NT2/D1 (cell line): ENCODE data around the gene CD22.
A peak's percentile ranks its signal among the peaks of the same experiment; 100 is the strongest.
"Not testable (repeated sequence)": the region's sequence is repeated elsewhere in the genome, so short reads cannot be mapped to it uniquely, and the experiment has no call there.

Experiments used
- DNase-seq: peaks from one replicate; pipeline ENCODE4 v3.0.0-alpha.2; 2011; ENCODE audit warnings: low read depth, low spot score
- H3K27me3 ChIP-seq: 2 replicates; pipeline ENCODE4 v1.6.0; 2011; ENCODE audit warnings: mild to moderate bottlenecking; ENCODE audit not compliant: insufficient read length, insufficient read depth
- H3K36me3 ChIP-seq: 2 replicates; pipeline ENCODE4 v1.6.1; 2011; ENCODE audit warnings: mild to moderate bottlenecking, low read length, mixed read lengths; ENCODE audit not compliant: insufficient read depth, insufficient read length
- H3K4me1 ChIP-seq: 2 replicates; pipeline ENCODE4 v1.5.1; 2011; ENCODE audit not compliant: insufficient read depth, insufficient read length
- H3K4me3 ChIP-seq: 2 replicates; pipeline ENCODE4 v1.5.1; 2011; ENCODE audit warnings: low read depth; ENCODE audit not compliant: insufficient read length
- H3K9ac ChIP-seq: 2 replicates; pipeline ENCODE4 v1.6.0; 2011; ENCODE audit warnings: low read depth; ENCODE audit not compliant: insufficient read length
- H3K9me3 ChIP-seq: 2 replicates; pipeline ENCODE4 v1.5.1; 2011; ENCODE audit warnings: mild to moderate bottlenecking, low read length; ENCODE audit not compliant: insufficient read depth
- SUZ12 ChIP-seq: IDR thresholded peaks from 2 replicates; pipeline ENCODE4 v1.6.1; 2011; ENCODE audit not compliant: insufficient read length, insufficient read depth; ENCODE audit errors: extremely low read depth
- YY1 ChIP-seq: IDR thresholded peaks from 2 replicates; pipeline ENCODE4 v1.6.1; 2011; ENCODE audit not compliant: insufficient read length, insufficient read depth
- ZNF274 ChIP-seq: IDR thresholded peaks from 2 replicates; pipeline ENCODE4 v1.6.1; 2011; ENCODE audit warnings: mild to moderate bottlenecking, low read depth, low read length

CD22 gene

DNA sequence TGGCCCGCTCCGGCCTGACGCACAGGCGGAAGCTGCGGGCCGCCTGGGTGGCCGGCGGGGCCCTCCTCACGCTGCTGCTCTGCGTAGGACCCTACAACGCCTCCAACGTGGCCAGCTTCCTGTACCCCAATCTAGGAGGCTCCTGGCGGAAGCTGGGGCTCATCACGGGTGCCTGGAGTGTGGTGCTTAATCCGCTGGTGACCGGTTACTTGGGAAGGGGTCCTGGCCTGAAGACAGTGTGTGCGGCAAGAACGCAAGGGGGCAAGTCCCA lies 23.1 kb downstream of the CD22 start:
- no peak overlapping the region for H3K9ac ChIP-seq
- no peaks in the 10 kb centered on the region for H3K9me3 ChIP-seq
- no peak overlapping the region for H3K4me3 ChIP-seq
- peaks cover 3% of the 10 kb centered on the region for H3K4me1 ChIP-seq
- DNase-seq, result no peak
- no peaks in the 10 kb centered on the region for H3K36me3 ChIP-seq
- peaks cover 6% of the 10 kb centered on the region for H3K27me3 ChIP-seq
- TF ChIP-seq SUZ12 (no peak), ZNF274 (no peak), YY1 (no peak)

DNA sequence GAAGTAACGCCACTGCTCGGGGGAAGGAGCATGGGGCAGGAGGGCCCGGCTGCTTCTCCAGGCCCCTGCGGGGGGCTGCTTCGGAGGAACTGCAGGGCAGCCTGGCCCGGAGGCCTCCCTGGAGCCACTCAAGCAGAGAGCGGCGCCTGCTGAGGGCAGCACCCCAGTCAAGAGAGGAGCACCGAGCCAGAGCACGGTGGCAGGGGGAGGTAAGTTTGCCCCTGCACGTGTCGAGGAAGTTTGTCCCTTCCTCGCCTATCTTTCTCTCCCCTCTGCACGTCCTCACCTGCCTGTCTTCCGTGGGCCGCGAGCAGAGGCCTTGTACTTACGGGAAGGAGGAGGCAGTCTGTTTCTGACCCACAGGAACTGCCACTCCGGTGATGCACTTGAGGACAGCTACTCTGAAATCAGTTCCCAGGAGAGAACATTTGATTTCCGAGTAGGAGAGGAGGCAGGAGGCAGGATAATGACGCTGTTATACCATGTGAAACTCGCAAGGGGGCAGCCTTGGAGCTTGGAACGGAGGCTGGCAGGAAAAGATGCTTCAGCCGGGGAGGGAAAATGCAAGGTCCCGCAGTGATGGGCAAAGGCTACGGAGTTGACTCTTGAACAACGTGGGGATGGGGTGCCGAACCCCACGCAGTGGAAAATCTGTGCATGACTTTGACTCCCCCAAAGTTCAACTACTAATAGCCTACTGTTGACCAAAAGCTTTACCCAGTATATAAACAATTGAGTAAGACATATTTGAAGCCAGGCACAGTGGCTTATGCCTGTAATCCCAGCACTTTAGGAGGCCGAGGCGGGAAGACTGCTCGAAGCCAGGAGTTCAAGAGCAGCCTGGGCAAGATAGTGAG lies 23.7 kb downstream of the CD22 start:
- DNase-seq, result peak; percentile 61
- H3K4me3 ChIP-seq, result no peak overlapping the region
- H3K36me3 ChIP-seq, result no peaks in the 10 kb centered on the region
- TF ChIP-seq SUZ12 (no peak), YY1 (no peak), ZNF274 (no peak)
- no peaks in the 10 kb centered on the region for H3K9me3 ChIP-seq
- peaks cover 4% of the 10 kb centered on the region for H3K27me3 ChIP-seq
- peaks cover 3% of the 10 kb centered on the region for H3K4me1 ChIP-seq
- H3K9ac ChIP-seq, result no peak overlapping the region

DNA sequence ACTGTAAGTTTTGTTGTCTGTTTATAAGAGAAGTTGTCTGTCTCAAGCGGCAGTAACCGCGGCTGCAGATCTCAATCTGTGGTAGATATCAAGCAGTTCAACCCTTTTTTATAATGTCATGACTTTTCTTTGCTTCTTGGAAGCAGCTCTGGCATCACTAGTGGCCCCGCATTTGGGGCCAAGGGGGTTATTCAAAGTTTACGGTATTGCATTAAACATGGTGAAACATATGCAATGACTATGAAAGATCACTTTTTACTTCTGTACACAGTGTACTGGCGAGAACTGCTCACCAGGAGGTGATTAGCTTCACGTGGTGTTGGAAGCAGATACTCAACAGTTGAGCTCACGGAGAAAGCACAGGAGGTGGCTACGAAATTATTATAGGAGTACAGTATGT lies 24.6 kb downstream of the CD22 start:
- TF ChIP-seq YY1 (no peak), SUZ12 (no peak), ZNF274 (no peak)
- no peak for DNase-seq
- H3K4me3 ChIP-seq, result no peak overlapping the region
- H3K9ac ChIP-seq, result no peak overlapping the region
- no peaks in the 10 kb centered on the region for H3K36me3 ChIP-seq
- H3K4me1 ChIP-seq, result peaks cover 3% of the 10 kb centered on the region
- no peaks in the 10 kb centered on the region for H3K9me3 ChIP-seq
- no peaks in the 10 kb centered on the region for H3K27me3 ChIP-seq

DNA sequence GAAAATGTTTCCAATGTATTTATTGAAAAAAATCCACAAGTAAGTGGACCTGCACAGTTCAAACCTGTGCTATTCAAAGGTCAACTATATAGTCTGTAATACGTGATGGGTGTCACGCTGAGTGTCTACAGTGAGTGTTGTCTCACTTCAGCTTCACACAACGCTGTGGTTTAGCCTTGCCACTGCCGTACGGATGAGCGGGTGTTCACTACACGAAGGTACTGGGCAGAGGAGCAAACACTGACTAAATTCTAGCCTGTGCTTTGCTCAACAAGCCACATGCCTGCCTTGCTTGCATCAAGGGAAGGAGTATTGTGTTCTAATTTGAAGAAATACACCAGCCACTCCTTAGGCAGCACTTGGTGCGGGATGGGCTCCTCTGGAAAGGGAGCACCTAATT lies 25.9 kb downstream of the CD22 start:
- peaks cover 3% of the 10 kb centered on the region for H3K4me1 ChIP-seq
- no peak for DNase-seq

DNA sequence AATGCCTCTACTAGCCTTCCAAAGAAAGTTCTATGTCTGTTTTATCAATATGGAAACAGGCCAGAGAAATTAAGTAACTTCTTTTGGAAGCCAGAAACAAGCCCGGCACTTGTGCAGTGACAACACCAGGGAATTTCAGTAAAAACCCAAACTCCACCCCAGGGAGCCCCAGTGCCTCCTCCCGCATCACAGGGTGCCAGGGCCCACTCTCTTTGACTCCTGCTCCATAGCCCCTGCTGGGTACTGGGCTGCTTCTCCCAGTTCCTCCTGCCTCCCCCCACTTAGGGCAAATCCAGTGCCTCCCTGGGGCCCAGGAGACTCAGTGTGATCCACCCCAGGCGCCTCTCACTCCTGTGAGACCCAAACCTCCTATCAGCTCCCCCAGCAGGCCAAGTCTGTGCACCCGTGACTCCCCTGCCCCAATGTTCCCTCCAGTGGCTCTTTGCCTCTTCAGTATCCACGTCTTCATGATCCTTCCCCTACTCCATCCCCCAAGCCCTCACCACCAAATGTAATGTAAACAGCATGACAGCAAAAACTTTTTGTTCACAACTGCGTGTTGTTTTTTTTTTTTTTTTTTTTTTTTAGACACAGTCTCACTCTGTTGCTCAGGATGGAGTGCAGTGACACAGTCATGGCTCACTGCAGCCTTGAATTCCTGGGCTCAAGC lies 26.9 kb downstream of the CD22 start:
- Histone ChIP-seq H3K9me3 (no peaks in the 10 kb centered on the region), H3K9ac (no peak overlapping the region), H3K4me1 (peaks cover 3% of the 10 kb centered on the region), H3K4me3 (no peak overlapping the region), H3K27me3 (no peaks in the 10 kb centered on the region), H3K36me3 (no peaks in the 10 kb centered on the region)
- no peak for TF ChIP-seq ZNF274
- no peak for DNase-seq

More for the DNA sequence above, 25.9 kb downstream of the CD22 start:
- no peaks in the 10 kb centered on the region for H3K9me3 ChIP-seq
- H3K4me3 ChIP-seq, result no peak overlapping the region
- no peaks in the 10 kb centered on the region for H3K27me3 ChIP-seq
- no peak for TF ChIP-seq ZNF274
- no peak for TF ChIP-seq SUZ12
- no peak for TF ChIP-seq YY1
- H3K36me3 ChIP-seq, result no peaks in the 10 kb centered on the region
- H3K9ac ChIP-seq, result no peak overlapping the region

DNA sequence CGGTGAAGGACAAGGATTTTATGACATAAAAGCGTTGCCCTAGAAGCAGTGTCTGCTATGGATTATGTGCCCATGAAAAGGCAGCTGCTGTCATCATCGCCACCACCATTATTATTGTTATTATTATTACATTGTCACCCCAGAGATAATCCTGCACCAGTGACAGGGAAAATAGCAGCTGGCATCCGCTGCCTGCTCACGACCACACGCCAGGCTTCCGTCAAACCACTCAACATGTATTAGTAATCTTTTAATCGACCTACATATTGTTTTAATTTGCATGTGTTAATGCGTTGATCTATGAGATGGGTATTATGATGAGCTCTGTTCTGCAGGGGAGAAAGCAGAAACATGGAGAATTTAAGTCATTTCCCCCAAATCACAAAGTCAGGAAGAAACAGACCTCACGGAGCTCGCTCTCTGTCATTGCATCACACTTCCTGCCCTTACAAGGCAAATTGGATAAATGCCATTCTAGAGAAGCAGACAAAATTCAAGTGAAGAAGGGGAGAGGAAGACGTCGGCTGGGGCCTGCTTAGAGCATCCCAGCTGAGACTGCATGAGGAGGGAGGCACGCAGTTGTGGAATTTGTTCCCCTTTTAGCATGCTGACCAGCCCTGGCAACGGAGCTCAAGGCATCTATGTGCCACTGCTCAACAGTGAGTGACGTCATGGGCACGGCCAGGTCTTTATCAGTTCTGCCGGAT lies 29.0 kb downstream of the CD22 start, which contains the start of gene FFAR3:
FFAR3 (plus strand) TSS at position 594 of the 707 bp plus-strand sequence. CDS start 431 bp downstream, outside the sequence.
- Histone ChIP-seq H3K4me3 (no peak within 1 kb of the TSS), H3K36me3 (no peaks in the 10 kb centered on the region), H3K27me3 (no peaks in the 10 kb centered on the region), H3K9me3 (no peaks in the 10 kb centered on the region), H3K4me1 (no peaks in the 10 kb centered on the region), H3K9ac (no peak within 1 kb of the TSS)
- no peak for TF ChIP-seq YY1
- no peak for DNase-seq

DNA sequence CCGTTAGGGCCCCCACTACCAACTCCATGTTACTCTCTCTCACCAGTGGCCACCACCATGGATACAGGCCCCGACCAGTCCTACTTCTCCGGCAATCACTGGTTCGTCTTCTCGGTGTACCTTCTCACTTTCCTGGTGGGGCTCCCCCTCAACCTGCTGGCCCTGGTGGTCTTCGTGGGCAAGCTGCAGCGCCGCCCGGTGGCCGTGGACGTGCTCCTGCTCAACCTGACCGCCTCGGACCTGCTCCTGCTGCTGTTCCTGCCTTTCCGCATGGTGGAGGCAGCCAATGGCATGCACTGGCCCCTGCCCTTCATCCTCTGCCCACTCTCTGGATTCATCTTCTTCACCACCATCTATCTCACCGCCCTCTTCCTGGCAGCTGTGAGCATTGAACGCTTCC lies 29.8 kb downstream of the CD22 start:
- H3K9ac ChIP-seq, H3K4me1 ChIP-seq, DNase-seq, H3K27me3 ChIP-seq, H3K36me3 ChIP-seq, H3K4me3 ChIP-seq, H3K9me3 ChIP-seq: not testable (repeated sequence)

DNA sequence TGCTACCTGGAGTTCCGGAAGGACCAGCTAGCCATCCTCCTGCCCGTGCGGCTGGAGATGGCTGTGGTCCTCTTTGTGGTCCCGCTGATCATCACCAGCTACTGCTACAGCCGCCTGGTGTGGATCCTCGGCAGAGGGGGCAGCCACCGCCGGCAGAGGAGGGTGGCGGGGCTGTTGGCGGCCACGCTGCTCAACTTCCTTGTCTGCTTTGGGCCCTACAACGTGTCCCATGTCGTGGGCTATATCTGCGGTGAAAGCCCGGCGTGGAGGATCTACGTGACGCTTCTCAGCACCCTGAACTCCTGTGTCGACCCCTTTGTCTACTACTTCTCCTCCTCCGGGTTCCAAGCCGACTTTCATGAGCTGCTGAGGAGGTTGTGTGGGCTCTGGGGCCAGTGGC lies 30.4 kb downstream of the CD22 start:
- not testable (repeated sequence) for DNase-seq, H3K36me3 ChIP-seq, H3K9ac ChIP-seq, H3K4me3 ChIP-seq, H3K9me3 ChIP-seq, H3K4me1 ChIP-seq, H3K27me3 ChIP-seq

DNA sequence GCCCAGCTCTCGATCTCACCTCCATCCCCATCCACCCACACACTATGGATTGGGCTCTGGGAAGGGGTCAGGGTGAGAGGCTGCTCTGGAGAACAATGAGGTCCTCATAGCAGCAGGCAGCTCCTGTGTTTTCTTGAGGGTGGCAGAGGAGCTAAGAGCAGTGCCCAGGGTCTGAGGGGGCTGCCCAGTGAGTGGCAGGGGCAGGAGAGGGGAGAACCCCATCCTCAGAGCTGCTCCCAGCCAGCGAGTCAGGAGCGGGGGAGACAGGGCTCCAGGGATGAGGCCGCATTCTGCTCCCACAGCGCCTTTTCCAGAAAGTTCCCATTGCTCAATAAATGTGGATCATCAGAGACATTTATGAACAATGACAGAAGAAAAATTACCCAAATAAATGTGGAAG lies 31.1 kb downstream of the CD22 start:
- H3K9me3 ChIP-seq, H3K4me3 ChIP-seq, H3K36me3 ChIP-seq, H3K27me3 ChIP-seq, H3K9ac ChIP-seq, H3K4me1 ChIP-seq, DNase-seq: not testable (repeated sequence)
